Activated B cell treated with CpG ODN at 0.5 μM for 24 hours (primary cell): ENCODE data around the gene SLC19A1. TPM values are rescaled to one million over a fixed set of nuclear protein-coding genes. Genes with fewer than 3 reads are reported as not detected.
"Not testable (repeated sequence)": the region's sequence is repeated elsewhere in the genome, so short reads cannot be mapped to it uniquely, and the experiment has no call there.

ENCODE experiments used
- ATAC-seq: fragments of 200-7000 bp; cut with Tn5 transposase; one replicate; pipeline ENCODE4 v1.10.0; 2021; ENCODE audit warnings: low read depth, mild to moderate bottlenecking, moderate library complexity
- CTCF ChIA-PET: fragments of 350-600 bp; sonication (Branson Sonifier 250); formaldehyde crosslinking; loops from one replicate; lab custom pipeline; 2021; ENCODE audit warnings: antibody characterized with exemption; lab: Charles Lee
- POLR2A ChIA-PET: fragments of 350-600 bp; sonication (Branson Sonifier 250); formaldehyde crosslinking; loops from one replicate; lab custom pipeline; 2021; ENCODE audit warnings: antibody characterized with exemption; lab: Charles Lee
- DNase-seq: peaks from one replicate; pipeline ENCODE4 v3.0.0; 2022
- H3K27ac Mint-ChIP-seq: one replicate; pipeline ENCODE4 v1.8.0; 2020; ENCODE audit warnings: mixed read lengths
- H3K27me3 Mint-ChIP-seq: one replicate; pipeline ENCODE4 v1.8.0; 2021; ENCODE audit warnings: mixed read lengths
- H3K36me3 Mint-ChIP-seq: one replicate; pipeline ENCODE4 v1.8.0; 2021; ENCODE audit warnings: low read depth, mixed read lengths
- H3K4me1 Mint-ChIP-seq: one replicate; pipeline ENCODE4 v1.8.0; 2021; ENCODE audit warnings: mixed read lengths
- H3K4me3 Mint-ChIP-seq: one replicate; pipeline ENCODE4 v1.8.0; 2020; ENCODE audit warnings: mild to moderate bottlenecking, mixed read lengths
- H3K9me3 Mint-ChIP-seq: one replicate; pipeline ENCODE4 v1.8.0; 2020; ENCODE audit warnings: mixed read lengths
- CTCF ChIP-seq: fragments of 200-600 bp; IDR thresholded peaks from one replicate; pipeline ENCODE4 v1.8.0; 2022; ENCODE audit warnings: antibody characterized with exemption, mild to moderate bottlenecking
- intact Hi-C: fragments of 100-400 bp; cut with micrococcal nuclease; formaldehyde crosslinking; loops from one replicate; pipeline ENCODE4 v1.15.1; 2024
- total RNA-seq: library from RNA; stranded (reverse); gene quantifications from 2 replicates; pipeline ENCODE4 v1.2.3, GENCODE V29; 2022

SLC19A1 gene
- total RNA-seq, 1 donor from 2014 or later = 10.7 TPM

- ChIA-PET POLR2A (no interaction called here), CTCF (no interaction called here)
- intact Hi-C loops = no loop called here
- Mint-ChIP-seq H3K27ac (no peak overlapping the region), H3K36me3 (no peaks in the 10 kb centered on the region), H3K9me3 (no peaks in the 10 kb centered on the region), H3K27me3 (peaks cover under 1% of the 10 kb centered on the region), H3K4me3 (no peak overlapping the region), H3K4me1 (no peaks in the 10 kb centered on the region)
- DNase-seq (no peak), ATAC-seq (no peak)
- no peak for TF ChIP-seq CTCF
Measured at GRCh38 chr21:45570826-45571601, 28.8 kb upstream of the SLC19A1 start.

GRCh38 chr21:45570071-45570470 lies 27.8 kb upstream of the SLC19A1 start:
- no peaks in the 10 kb centered on the region for H3K4me1 Mint-ChIP-seq
- intact Hi-C loops = no loop called here
- no peak for TF ChIP-seq CTCF
- no peaks in the 10 kb centered on the region for H3K9me3 Mint-ChIP-seq
- H3K27me3 Mint-ChIP-seq = no peaks in the 10 kb centered on the region
- CTCF ChIA-PET = no interaction called here
- POLR2A ChIA-PET = no interaction called here
- no peak overlapping the region for H3K4me3 Mint-ChIP-seq
- no peak overlapping the region for H3K27ac Mint-ChIP-seq
- no peaks in the 10 kb centered on the region for H3K36me3 Mint-ChIP-seq
- DNase-seq (no peak), ATAC-seq (no peak)

- Mint-ChIP-seq H3K27ac (no peak overlapping the region), H3K36me3 (no peaks in the 10 kb centered on the region), H3K4me3 (no peak overlapping the region), H3K9me3 (peaks cover 4% of the 10 kb centered on the region), H3K4me1 (no peaks in the 10 kb centered on the region), H3K27me3 (peaks cover 7% of the 10 kb centered on the region)
- ChIA-PET POLR2A (no interaction called here), CTCF (interaction anchor here (1.7 kb wide), 1 partner anchor 12 kb away, joined by 6 read pairs; no protein-coding TSS in a partner anchor)
- ATAC-seq (no peak), DNase-seq (no peak)
- intact Hi-C loops = no loop called here
- no peak for TF ChIP-seq CTCF
Measured at GRCh38 chr21:45568383-45568782, 26.1 kb upstream of the SLC19A1 start.

GRCh38 chr21:45564137-45564536 lies 21.9 kb upstream of the SLC19A1 start:
- peaks cover 14% of the 10 kb centered on the region for H3K27me3 Mint-ChIP-seq
- DNase-seq, CTCF ChIA-PET, H3K27ac Mint-ChIP-seq, H3K36me3 Mint-ChIP-seq, H3K4me3 Mint-ChIP-seq, H3K4me1 Mint-ChIP-seq, H3K9me3 Mint-ChIP-seq, ATAC-seq: not testable (repeated sequence)
- intact Hi-C loops = loop anchor here (5.0 kb wide), 1 partner anchor 893 kb away; the partner anchor contains the start of gene DIP2A
- POLR2A ChIA-PET = interaction anchor here (1.0 kb wide), 1 partner anchor 26 kb away, joined by 3 read pairs; no protein-coding TSS in a partner anchor

GRCh38 chr21:45562965-45563364 lies 20.7 kb upstream of the SLC19A1 start:
- H3K4me3 Mint-ChIP-seq = no peak overlapping the region
- DNase-seq = no peak
- no peaks in the 10 kb centered on the region for H3K4me1 Mint-ChIP-seq
- H3K36me3 Mint-ChIP-seq = no peaks in the 10 kb centered on the region
- H3K9me3 Mint-ChIP-seq = peaks cover 5% of the 10 kb centered on the region
- intact Hi-C loops = loop anchor here (5.0 kb wide), 1 partner anchor 894 kb away; the partner anchor contains the start of gene DIP2A
- ChIA-PET POLR2A (no interaction called here), CTCF (interaction anchor here (0.6 kb wide), 1 partner anchor 410 kb away, joined by 3 read pairs; no protein-coding TSS in a partner anchor)
- ATAC-seq = no peak
- TF ChIP-seq CTCF = no peak
- peaks cover 14% of the 10 kb centered on the region for H3K27me3 Mint-ChIP-seq
- no peak overlapping the region for H3K27ac Mint-ChIP-seq
